DOHH2 (cell line): ENCODE measurements around the gene LARGE1.

ENCODE experiments used
- H3F3A ChIP-seq: fragments of 200-600 bp; sonication (generic), shearing (Covaris generic); 2 replicates; pipeline ENCODE4 v1.6.0; 2016; ENCODE audit warnings: antibody characterized with exemption, mild to moderate bottlenecking; ENCODE audit not compliant: control insufficient read depth, insufficient read depth
- H3K27ac ChIP-seq: fragments of 200-600 bp; sonication (generic); 2 replicates; pipeline ENCODE4 v1.5.1; 2014; ENCODE audit warnings: low read depth, mild to moderate bottlenecking, low read length, moderate library complexity
- H3K27me3 ChIP-seq: fragments of 200-600 bp; sonication (generic); 2 replicates; pipeline ENCODE4 v1.6.1; 2014; ENCODE audit warnings: mild to moderate bottlenecking, low read length, mixed read lengths; ENCODE audit not compliant: control insufficient read depth
- H3K36me3 ChIP-seq: fragments of 200-600 bp; sonication (generic); 2 replicates; pipeline ENCODE4 v1.6.1; 2014; ENCODE audit warnings: mild to moderate bottlenecking, low read length, moderate library complexity, mixed read lengths; ENCODE audit not compliant: control insufficient read depth
- H3K4me1 ChIP-seq: fragments of 200-600 bp; sonication (generic); 2 replicates; pipeline ENCODE4 v1.6.1; 2014; ENCODE audit warnings: mild to moderate bottlenecking, low read length, mixed read lengths; ENCODE audit not compliant: control insufficient read depth
- H3K4me2 ChIP-seq: fragments of 200-600 bp; sonication (generic); 2 replicates; pipeline ENCODE4 v1.6.0; 2014; ENCODE audit warnings: mild to moderate bottlenecking, low read length, moderate library complexity
- H3K4me3 ChIP-seq: fragments of 200-600 bp; sonication (generic); 2 replicates; pipeline ENCODE4 v1.5.1; 2014; ENCODE audit warnings: mild to moderate bottlenecking, low read length, mixed read lengths
- H3K79me2 ChIP-seq: fragments of 200-600 bp; sonication (generic); 2 replicates; pipeline ENCODE4 v1.6.1; 2014; ENCODE audit warnings: mild to moderate bottlenecking, low read length, mixed read lengths; ENCODE audit not compliant: control insufficient read depth
- H3K9me2 ChIP-seq: fragments of 200-600 bp; sonication (generic); replicated peaks from 2 replicates; pipeline ENCODE4 v1.6.1; 2014; ENCODE audit warnings: mild to moderate bottlenecking, low read length, mixed read lengths; ENCODE audit not compliant: control insufficient read depth
- H3K9me3 ChIP-seq: fragments of 200-600 bp; sonication (generic); 2 replicates; pipeline ENCODE4 v1.6.1; 2014; ENCODE audit warnings: antibody characterized with exemption, low read length, mixed read lengths; ENCODE audit not compliant: control insufficient read depth, insufficient read depth
- H4K20me1 ChIP-seq: fragments of 200-600 bp; sonication (generic); 2 replicates; pipeline ENCODE4 v1.6.0; 2014; ENCODE audit warnings: low read depth, mild to moderate bottlenecking, antibody characterized with exemption, low read length, moderate library complexity; ENCODE audit not compliant: control insufficient read depth, insufficient read depth
- CTCF ChIP-seq: fragments of 200-600 bp; sonication (generic); IDR thresholded peaks from one replicate; pipeline ENCODE4 v1.5.1; 2014; ENCODE audit warnings: antibody characterized with exemption, mild to moderate bottlenecking, low read depth, low read length; ENCODE audit not compliant: poor library complexity, severe bottlenecking
- EZH2phosphoT487 ChIP-seq: fragments of 200-600 bp; sonication (generic); IDR thresholded peaks from 2 replicates; pipeline ENCODE4 v1.6.1; 2017; ENCODE audit warnings: borderline replicate concordance, mild to moderate bottlenecking, antibody characterized with exemption, low read length, moderate library complexity, mixed read lengths

The LARGE1 gene

GRCh38 chr22:33496112-33496511 is 424.2 kb downstream of the LARGE1 start:
- Histone ChIP-seq H3K4me2 (no peak overlapping the region), H3K36me3 (no peaks in the 10 kb centered on the region)

GRCh38 chr22:33493476-33494205 is 426.6 kb downstream of the LARGE1 start:
- H3K4me1 ChIP-seq: no peaks in the 10 kb centered on the region
- H3K27ac ChIP-seq: no peak overlapping the region
- H3K79me2 ChIP-seq: no peaks in the 10 kb centered on the region
- no peaks in the 10 kb centered on the region for H4K20me1 ChIP-seq
- no peak overlapping the region for H3K4me3 ChIP-seq
- TF ChIP-seq EZH2phosphoT487 (no peak), CTCF (no peak)
- no peaks in the 10 kb centered on the region for H3K9me3 ChIP-seq
- no peaks in the 10 kb centered on the region for H3K9me2 ChIP-seq
- no peaks in the 10 kb centered on the region for H3F3A ChIP-seq
- peaks cover 8% of the 10 kb centered on the region; the same call in 1 of the 2 replicates for H3K27me3 ChIP-seq
- no peaks in the 10 kb centered on the region for H3K36me3 ChIP-seq
- H3K4me2 ChIP-seq: no peak overlapping the region

More at GRCh38 chr22:33496112-33496511, 424.2 kb downstream of the LARGE1 start:
- Histone ChIP-seq H3K27ac (no peak overlapping the region), H3K9me3 (no peaks in the 10 kb centered on the region), H3K79me2 (no peaks in the 10 kb centered on the region), H3K4me1 (no peaks in the 10 kb centered on the region), H3K4me3 (no peak overlapping the region), H3K27me3 (peaks cover 13% of the 10 kb centered on the region; the same call in 1 of the 2 replicates), H3F3A (no peaks in the 10 kb centered on the region), H3K9me2 (no peaks in the 10 kb centered on the region), H4K20me1 (no peaks in the 10 kb centered on the region)
- TF ChIP-seq CTCF (no peak), EZH2phosphoT487 (no peak)

- Histone ChIP-seq H3K27ac (no peak overlapping the region), H3K9me2 (no peaks in the 10 kb centered on the region), H3K4me2 (no peak overlapping the region), H3K4me1 (no peaks in the 10 kb centered on the region), H4K20me1 (no peaks in the 10 kb centered on the region), H3K9me3 (no peaks in the 10 kb centered on the region), H3K36me3 (no peaks in the 10 kb centered on the region), H3K4me3 (no peak overlapping the region), H3K79me2 (no peaks in the 10 kb centered on the region), H3K27me3 (peaks cover 2% of the 10 kb centered on the region; the same call in 1 of the 2 replicates), H3F3A (no peaks in the 10 kb centered on the region)
- TF ChIP-seq EZH2phosphoT487 (no peak), CTCF (no peak)
These were observed 428.0 kb downstream of the LARGE1 start for GRCh38 chr22:33492210-33492651.
